DND-41 (cell line): ENCODE measurements around the gene AKT3.

ENCODE experiments used
- ATAC-seq: fragments of 200-7000 bp; cut with Tn5 transposase; 3 replicates; pipeline ENCODE4 v1.9.1; 2021; ENCODE audit warnings: low read depth; ENCODE audit not compliant: insufficient read depth
- DNase-seq: peaks from one replicate; pipeline ENCODE4 v3.0.0-alpha.2; 2020
- H2AFZ ChIP-seq: 2 replicates; pipeline ENCODE4 v1.6.0; 2012; ENCODE audit warnings: low read depth, low read length
- H3K27ac ChIP-seq: 2 replicates; pipeline ENCODE4 v1.5.1; 2012; ENCODE audit warnings: low read length, inconsistent platforms
- H3K27me3 ChIP-seq: fragments of 200-600 bp; sonication (generic); 2 replicates; pipeline ENCODE4 v1.6.0; 2012; ENCODE audit warnings: low read length, mild to moderate bottlenecking, inconsistent platforms; ENCODE audit not compliant: insufficient read depth, poor library complexity
- H3K36me3 ChIP-seq: 2 replicates; pipeline ENCODE4 v1.5.1; 2012; ENCODE audit warnings: low read length, inconsistent platforms; ENCODE audit not compliant: insufficient read depth
- H3K4me1 ChIP-seq: 2 replicates; pipeline ENCODE4 v1.5.1; 2012; ENCODE audit warnings: mild to moderate bottlenecking, low read length; ENCODE audit not compliant: insufficient read depth
- H3K4me2 ChIP-seq: 2 replicates; pipeline ENCODE4 v1.6.0; 2012; ENCODE audit warnings: mild to moderate bottlenecking, moderate library complexity, low read length, inconsistent platforms; ENCODE audit not compliant: insufficient read depth
- H3K4me3 ChIP-seq, 2 experiments: fragments of 200-600 bp in 1 of 2; shearing (Covaris generic) in 1 of 2; 2 replicates each; pipeline ENCODE4 v1.5.1; 2012 to 2016; ENCODE audit warnings: inconsistent platforms in 2 of 2, low read length in 2 of 2, mild to moderate bottlenecking in 2 of 2, low read depth in 1 of 2, moderate library complexity in 1 of 2
- H3K79me2 ChIP-seq: 2 replicates; pipeline ENCODE4 v1.6.0; 2012; ENCODE audit warnings: low read length, inconsistent platforms; ENCODE audit not compliant: insufficient read depth
- H3K9ac ChIP-seq: 2 replicates; pipeline ENCODE4 v1.6.0; 2012; ENCODE audit warnings: low read depth, mild to moderate bottlenecking, inconsistent platforms, low read length, moderate library complexity
- H3K9me3 ChIP-seq: 2 replicates; pipeline ENCODE4 v1.5.1; 2012; ENCODE audit warnings: low read length, moderate library complexity, mild to moderate bottlenecking, inconsistent platforms; ENCODE audit not compliant: insufficient read depth, severe bottlenecking
- H4K20me1 ChIP-seq: 2 replicates; pipeline ENCODE4 v1.6.0; 2012; ENCODE audit warnings: low read length; ENCODE audit not compliant: insufficient read depth
- EZH2 ChIP-seq: IDR thresholded peaks from 3 replicates; pipeline ENCODE4 v1.6.1; 2012; ENCODE audit warnings: borderline replicate concordance, low read depth, mild to moderate bottlenecking, moderate library complexity, low read length, inconsistent platforms; ENCODE audit not compliant: severe bottlenecking
- TF ChIP-seq, protein P1 (sequence below): IDR thresholded peaks from 2 replicates; pipeline ENCODE4 v1.5.1; 2012; ENCODE audit warnings: borderline replicate concordance, low read length, moderate library complexity, mild to moderate bottlenecking; ENCODE audit not compliant: poor library complexity, severe bottlenecking; ENCODE audit errors: extremely low read depth

The AKT3 gene

DNA sequence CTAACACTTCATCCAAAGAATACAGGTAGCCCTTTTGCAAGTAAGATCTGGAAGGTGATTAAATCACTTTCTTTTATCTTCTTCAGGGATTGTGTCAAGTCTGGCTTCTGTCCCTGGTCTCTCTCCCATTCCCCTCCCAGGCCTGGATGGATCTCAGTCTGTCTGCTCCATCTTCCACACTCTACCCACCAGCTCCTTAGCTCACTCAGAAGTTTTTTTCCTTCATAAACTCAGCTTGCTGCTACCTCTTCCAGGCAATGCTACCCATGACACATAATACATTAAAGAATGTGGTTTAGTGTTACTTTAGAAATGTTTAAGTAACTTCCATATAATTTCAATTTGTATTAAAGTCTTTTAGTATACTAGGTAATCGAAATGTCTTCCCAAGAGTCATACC lies 133.1 kb downstream of the AKT3 start:
- Histone ChIP-seq H3K9me3 (no peaks in the 10 kb centered on the region), H3K9ac (no peak overlapping the region), H4K20me1 (no peaks in the 10 kb centered on the region), H2AFZ (no peak overlapping the region), H3K27me3 (no peaks in the 10 kb centered on the region), H3K36me3 (no peaks in the 10 kb centered on the region), H3K79me2 (peaks cover 9% of the 10 kb centered on the region), H3K4me1 (no peaks in the 10 kb centered on the region), H3K4me2 (no peak overlapping the region), H3K27ac (no peak overlapping the region), H3K4me3 (no peak overlapping the region)
- TF ChIP-seq, protein P1, sequence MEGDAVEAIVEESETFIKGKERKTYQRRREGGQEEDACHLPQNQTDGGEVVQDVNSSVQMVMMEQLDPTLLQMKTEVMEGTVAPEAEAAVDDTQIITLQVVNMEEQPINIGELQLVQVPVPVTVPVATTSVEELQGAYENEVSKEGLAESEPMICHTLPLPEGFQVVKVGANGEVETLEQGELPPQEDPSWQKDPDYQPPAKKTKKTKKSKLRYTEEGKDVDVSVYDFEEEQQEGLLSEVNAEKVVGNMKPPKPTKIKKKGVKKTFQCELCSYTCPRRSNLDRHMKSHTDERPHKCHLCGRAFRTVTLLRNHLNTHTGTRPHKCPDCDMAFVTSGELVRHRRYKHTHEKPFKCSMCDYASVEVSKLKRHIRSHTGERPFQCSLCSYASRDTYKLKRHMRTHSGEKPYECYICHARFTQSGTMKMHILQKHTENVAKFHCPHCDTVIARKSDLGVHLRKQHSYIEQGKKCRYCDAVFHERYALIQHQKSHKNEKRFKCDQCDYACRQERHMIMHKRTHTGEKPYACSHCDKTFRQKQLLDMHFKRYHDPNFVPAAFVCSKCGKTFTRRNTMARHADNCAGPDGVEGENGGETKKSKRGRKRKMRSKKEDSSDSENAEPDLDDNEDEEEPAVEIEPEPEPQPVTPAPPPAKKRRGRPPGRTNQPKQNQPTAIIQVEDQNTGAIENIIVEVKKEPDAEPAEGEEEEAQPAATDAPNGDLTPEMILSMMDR = no peak
- TF ChIP-seq EZH2 = no peak
- DNase-seq (no peak), ATAC-seq (no peak)

DNA sequence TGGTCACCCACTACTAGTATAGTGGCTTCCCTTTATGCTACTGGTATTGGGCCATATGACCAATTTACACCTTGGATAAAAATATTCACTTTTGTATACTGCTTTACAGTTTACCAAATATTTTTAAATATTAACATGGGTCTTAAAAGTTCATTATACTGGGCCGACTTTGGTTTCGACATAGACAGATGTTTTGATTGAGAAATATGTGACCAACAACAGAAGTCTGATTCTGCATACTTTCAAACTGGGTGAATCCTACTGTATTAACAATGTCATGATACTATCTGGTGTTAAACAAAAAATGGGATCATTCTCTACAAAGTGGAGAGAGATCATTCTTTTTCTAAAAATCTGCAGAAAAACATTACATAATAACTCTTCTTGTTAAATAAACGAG lies 134.8 kb downstream of the AKT3 start:
- no peaks in the 10 kb centered on the region for H3K4me1 ChIP-seq
- peaks cover 6% of the 10 kb centered on the region for H3K79me2 ChIP-seq
- no peak overlapping the region for H3K4me3 ChIP-seq
- no peak overlapping the region for H3K4me2 ChIP-seq
- no peak overlapping the region for H3K9ac ChIP-seq
- H2AFZ ChIP-seq = no peak overlapping the region
- DNase-seq (no peak), ATAC-seq (no peak)
- no peaks in the 10 kb centered on the region for H3K36me3 ChIP-seq
- no peaks in the 10 kb centered on the region for H3K27me3 ChIP-seq
- H3K27ac ChIP-seq = no peak overlapping the region
- no peak for TF ChIP-seq EZH2
- TF ChIP-seq, protein P1 = no peak
- H4K20me1 ChIP-seq = no peaks in the 10 kb centered on the region
- no peaks in the 10 kb centered on the region for H3K9me3 ChIP-seq

DNA sequence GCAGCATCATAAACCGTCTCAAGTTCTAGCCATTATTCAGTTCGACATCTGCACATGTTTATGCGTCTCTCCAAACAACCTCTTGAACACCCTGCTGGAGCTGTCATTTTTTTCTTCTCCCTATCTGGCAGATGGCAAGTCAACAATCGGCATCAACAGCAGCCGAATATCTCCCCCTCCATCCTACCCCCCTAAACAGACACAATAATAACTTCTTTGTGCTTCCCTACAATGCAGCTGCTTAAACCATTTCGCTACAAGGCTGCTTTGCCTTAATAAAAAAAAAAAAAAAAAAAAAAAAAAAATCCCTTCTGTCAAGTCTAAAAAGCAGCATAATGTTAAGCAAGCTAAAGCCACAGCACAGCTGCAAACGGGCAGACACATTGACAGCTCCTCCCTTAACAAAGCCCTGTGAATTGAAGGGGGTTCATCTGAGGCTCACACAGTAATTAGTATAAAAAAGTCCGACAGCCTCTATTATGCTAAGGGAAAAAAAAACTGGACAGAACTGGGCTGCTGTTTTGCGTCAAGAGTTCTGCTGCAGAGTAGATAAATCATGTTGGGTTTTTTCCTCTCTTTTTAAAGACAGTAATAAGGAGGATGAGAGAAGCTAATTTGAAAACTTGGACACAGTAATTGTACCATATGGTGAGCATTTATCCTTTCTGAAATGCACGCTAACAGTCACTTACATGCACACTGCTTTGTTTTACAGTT lies 136.4 kb downstream of the AKT3 start:
- no peak for TF ChIP-seq EZH2
- TF ChIP-seq, protein P1 = no peak
- Histone ChIP-seq H3K4me3 (no peak overlapping the region), H3K9me3 (no peaks in the 10 kb centered on the region), H3K27me3 (no peaks in the 10 kb centered on the region), H2AFZ (no peak overlapping the region), H3K9ac (no peak overlapping the region), H3K4me1 (no peaks in the 10 kb centered on the region), H3K79me2 (peaks cover 6% of the 10 kb centered on the region), H3K4me2 (no peak overlapping the region), H4K20me1 (no peaks in the 10 kb centered on the region), H3K27ac (no peak overlapping the region), H3K36me3 (no peaks in the 10 kb centered on the region)
- ATAC-seq (peak; percentile 42; the same call in 2 of the 3 replicates), DNase-seq (no peak)

DNA sequence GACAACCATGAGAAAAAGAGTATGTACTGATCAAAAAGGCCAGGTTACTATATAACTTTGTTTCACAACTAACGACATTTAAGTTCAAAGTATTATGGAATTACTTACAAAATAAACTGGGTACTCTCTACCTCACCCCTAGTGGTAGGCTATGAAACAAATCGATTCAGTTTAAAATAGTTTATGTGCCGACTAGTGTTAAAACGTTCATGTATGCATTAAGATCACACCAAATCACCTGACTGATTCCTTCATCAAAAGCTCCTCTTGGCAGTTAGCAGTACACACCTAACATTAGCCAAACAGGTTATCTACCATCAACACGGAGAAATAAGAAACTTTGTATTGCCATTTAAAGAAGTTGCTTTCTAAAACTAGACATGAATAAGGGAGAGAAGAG lies 137.1 kb downstream of the AKT3 start:
- H3K4me2 ChIP-seq = no peak overlapping the region
- DNase-seq (no peak), ATAC-seq (no peak)
- no peaks in the 10 kb centered on the region for H3K9me3 ChIP-seq
- no peak overlapping the region for H3K9ac ChIP-seq
- no peaks in the 10 kb centered on the region for H3K36me3 ChIP-seq
- H4K20me1 ChIP-seq = no peaks in the 10 kb centered on the region
- H3K79me2 ChIP-seq = peaks cover 6% of the 10 kb centered on the region
- no peaks in the 10 kb centered on the region for H3K27me3 ChIP-seq
- no peaks in the 10 kb centered on the region for H3K4me1 ChIP-seq
- H3K27ac ChIP-seq = no peak overlapping the region
- H3K4me3 ChIP-seq = no peak overlapping the region
- H2AFZ ChIP-seq = no peak overlapping the region
- TF ChIP-seq EZH2 = no peak
- TF ChIP-seq, protein P1 = no peak
